Activated CD4-positive, alpha-beta memory T cell treated with anti-CD3 and anti-CD28 coated beads, Interleukin-2, amount 10 ng/mL, durations not matched to agents 7 days and 5 days (primary cell): ENCODE data around the gene HCLS1. TPM values are rescaled to one million over a fixed set of nuclear protein-coding genes. Genes with fewer than 3 reads are reported as not detected.

Source experiments
- total RNA-seq, 2 experiments: library from RNA; stranded (reverse); gene quantifications; one replicate each; pipeline ENCODE4 v1.2.3, GENCODE V29; 2021

Gene HCLS1
- total RNA-seq, 2 experiments from 2014 or later = 380 to 382 TPM

Other genes with a start within 250 kb of the HCLS1 start
- gene POLQ, start 114.9 kb downstream of the HCLS1 start, total RNA-seq = 10 to 100 TPM; 27.0 to 27.9 TPM
- gene ARGFX, start 93.0 kb downstream of the HCLS1 start, total RNA-seq = not detected
- gene FBXO40, start 67.5 kb downstream of the HCLS1 start, total RNA-seq = not detected
- gene GOLGB1, start 88.8 kb upstream of the HCLS1 start, total RNA-seq = 10 to 100 TPM; 33.6 to 37.8 TPM
- gene IQCB1, start 174.2 kb upstream of the HCLS1 start, total RNA-seq = 10 to 100 TPM; 35.3 to 39.1 TPM
- 10 to 100 TPM; 21.4 to 23.7 TPM for gene EAF2, start 174.3 kb upstream of the HCLS1 start, total RNA-seq
- 1 to 10 TPM; 2.5 to 4.4 TPM for gene SLC15A2, start 233.5 kb upstream of the HCLS1 start, total RNA-seq